Panc1 (cell line): ENCODE measurements around the gene RBMX. TPM values are rescaled to one million over a fixed set of nuclear protein-coding genes. Genes with fewer than 3 reads are reported as not detected.
"Not testable (repeated sequence)": the region's sequence is repeated elsewhere in the genome, so short reads cannot be mapped to it uniquely, and the experiment has no call there.

ENCODE experiments used
- ATAC-seq: fragments of 200-7000 bp; cut with Tn5 transposase; 2 replicates; pipeline ENCODE4 v1.9.1; 2020; ENCODE audit warnings: mild to moderate bottlenecking, moderate library complexity
- BruUV-seq: library from RNA; stranded (reverse); fragments of 400-500 nt; replicated peaks from 2 replicates; lab custom pipeline; 2021; lab: Mats Ljungman, UMichigan
- CTCF ChIA-PET: fragments of 300-600 bp; sonication (Branson Sonifier 250); formaldehyde crosslinking; loops from one replicate; lab custom pipeline; 2022; ENCODE audit warnings: antibody characterized with exemption; lab: Charles Lee
- POLR2A ChIA-PET: fragments of 300-600 bp; sonication (Branson Sonifier 250); formaldehyde crosslinking; loops from one replicate; lab custom pipeline; 2022; ENCODE audit warnings: antibody characterized with exemption; lab: Charles Lee
- DNase-seq: peaks from one replicate; pipeline ENCODE4 v3.0.0-alpha.2; 2010; ENCODE audit warnings: low read depth, low spot score
- H3K27ac ChIP-seq: 2 replicates; pipeline ENCODE4 v1.5.1; 2011; ENCODE audit warnings: mild to moderate bottlenecking, low read length, inconsistent platforms
- H3K27me3 ChIP-seq: fragments of 200-500 bp; sonication (Bioruptor generic); 2 replicates; pipeline ENCODE4 v1.6.0; 2014; ENCODE audit warnings: low read length, inconsistent platforms; ENCODE audit not compliant: control insufficient read depth, insufficient read depth
- H3K36me3 ChIP-seq: fragments of 200-500 bp; sonication (Bioruptor generic); 2 replicates; pipeline ENCODE4 v1.5.1; 2014; ENCODE audit warnings: inconsistent platforms, mild to moderate bottlenecking, low read length, moderate library complexity; ENCODE audit not compliant: control insufficient read depth, insufficient read depth
- H3K4me1 ChIP-seq: 2 replicates; pipeline ENCODE4 v1.5.1; 2011; ENCODE audit warnings: inconsistent platforms, mild to moderate bottlenecking, low read length, moderate library complexity; ENCODE audit not compliant: control insufficient read depth, insufficient read depth
- H3K4me3 ChIP-seq, 2 experiments: 2 replicates each; pipeline ENCODE4 v1.5.1; 2011 to 2012; ENCODE audit warnings: low read depth in 2 of 2, low read length in 2 of 2, mild to moderate bottlenecking in 2 of 2, inconsistent platforms in 1 of 2, moderate library complexity in 1 of 2
- H3K9me3 ChIP-seq: fragments of 200-500 bp; sonication (Bioruptor generic); 2 replicates; pipeline ENCODE4 v1.5.1; 2014; ENCODE audit warnings: low read depth, mild to moderate bottlenecking, inconsistent platforms, low read length, moderate library complexity; ENCODE audit not compliant: control insufficient read depth, insufficient read depth
- POLR2AphosphoS5 ChIP-seq: IDR thresholded peaks from 2 replicates; pipeline ENCODE4 v1.6.1; 2012; ENCODE audit warnings: mild to moderate bottlenecking, low read depth, low read length, moderate library complexity
- SIN3A ChIP-seq: IDR thresholded peaks from 2 replicates; pipeline ENCODE4 v1.6.1; 2012; ENCODE audit warnings: low read depth, mild to moderate bottlenecking, low read length, moderate library complexity, borderline replicate concordance; ENCODE audit not compliant: insufficient read depth
- TCF7L2 ChIP-seq: IDR thresholded peaks from 2 replicates; pipeline ENCODE4 v1.6.1; 2011; ENCODE audit warnings: mild to moderate bottlenecking, low read depth, low read length, inconsistent platforms
- in situ Hi-C: cut with HindIII; loops from 2 replicates; pipeline ENCODE4 v1.10.0; 2016; ENCODE audit warnings: low sequenced_read_pairs, low pct_unique_long_range_greater_than_20kb
- intact Hi-C: fragments of 100-400 bp; cut with micrococcal nuclease; formaldehyde crosslinking; loops from one replicate; pipeline ENCODE4 v1.10.0; 2022; ENCODE audit not compliant: unreplicated experiment
- total RNA-seq: library from RNA; stranded (reverse); gene quantifications from one replicate; pipeline ENCODE4 v1.2.1, GENCODE V29; 2021; ENCODE audit not compliant: unreplicated experiment
- TF ChIP-seq, protein P1 (sequence below): fragments of 450-650 bp; IDR thresholded peaks from 2 replicates; pipeline ENCODE4 v1.5.1; 2017; ENCODE audit warnings: mild to moderate bottlenecking
- TF ChIP-seq, protein P2 (sequence below), 2 experiments: IDR thresholded peaks; 2 replicates each; pipeline ENCODE4 v1.6.1; 2011 to 2012; ENCODE audit warnings: low read depth in 2 of 2, control low read depth in 1 of 2, low read length in 1 of 2, mild to moderate bottlenecking in 1 of 2, moderate library complexity in 1 of 2; ENCODE audit not compliant: insufficient read depth in 1 of 2

The RBMX gene
- total RNA-seq, 1 experiment from 2014 or later, result 239 TPM

DNA sequence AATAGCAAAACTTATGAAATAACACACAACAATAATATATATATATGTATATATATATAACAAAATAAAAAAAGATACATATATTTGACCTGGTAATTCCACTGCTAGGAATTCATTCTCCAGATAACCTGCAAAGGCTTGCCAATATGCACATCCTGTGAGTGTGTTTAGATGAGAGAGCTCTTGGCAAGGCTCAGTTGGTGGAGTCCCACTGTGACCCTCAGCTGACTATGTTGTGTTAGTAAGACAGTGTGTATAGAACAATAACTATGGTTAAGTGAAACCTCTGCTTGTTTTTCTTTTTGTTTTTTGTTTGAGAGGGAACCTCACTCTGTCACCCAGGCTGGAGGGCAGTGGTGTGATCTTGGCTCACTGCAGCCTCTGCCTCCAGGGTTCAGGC, 39.5 kb upstream of the RBMX start:
- no TSS peak for BruUV-seq
- H3K4me1 ChIP-seq, result no peaks in the 10 kb centered on the region
- H3K4me3 ChIP-seq, result no peak overlapping the region
- in situ Hi-C loops (no loop called here), intact Hi-C loops (no loop called here)
- POLR2A ChIA-PET, result interaction anchor here (0.6 to 0.7 kb wide), 2 partner anchors 39 to 49 kb away, joined by 3 to 10 read pairs; no protein-coding TSS in a partner anchor
- no peak overlapping the region for H3K27ac ChIP-seq
- no peaks in the 10 kb centered on the region for H3K9me3 ChIP-seq
- no peaks in the 10 kb centered on the region for H3K36me3 ChIP-seq
- TF ChIP-seq, protein P1, sequence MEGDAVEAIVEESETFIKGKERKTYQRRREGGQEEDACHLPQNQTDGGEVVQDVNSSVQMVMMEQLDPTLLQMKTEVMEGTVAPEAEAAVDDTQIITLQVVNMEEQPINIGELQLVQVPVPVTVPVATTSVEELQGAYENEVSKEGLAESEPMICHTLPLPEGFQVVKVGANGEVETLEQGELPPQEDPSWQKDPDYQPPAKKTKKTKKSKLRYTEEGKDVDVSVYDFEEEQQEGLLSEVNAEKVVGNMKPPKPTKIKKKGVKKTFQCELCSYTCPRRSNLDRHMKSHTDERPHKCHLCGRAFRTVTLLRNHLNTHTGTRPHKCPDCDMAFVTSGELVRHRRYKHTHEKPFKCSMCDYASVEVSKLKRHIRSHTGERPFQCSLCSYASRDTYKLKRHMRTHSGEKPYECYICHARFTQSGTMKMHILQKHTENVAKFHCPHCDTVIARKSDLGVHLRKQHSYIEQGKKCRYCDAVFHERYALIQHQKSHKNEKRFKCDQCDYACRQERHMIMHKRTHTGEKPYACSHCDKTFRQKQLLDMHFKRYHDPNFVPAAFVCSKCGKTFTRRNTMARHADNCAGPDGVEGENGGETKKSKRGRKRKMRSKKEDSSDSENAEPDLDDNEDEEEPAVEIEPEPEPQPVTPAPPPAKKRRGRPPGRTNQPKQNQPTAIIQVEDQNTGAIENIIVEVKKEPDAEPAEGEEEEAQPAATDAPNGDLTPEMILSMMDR, result no peak
- ATAC-seq, result no peak
- no peaks in the 10 kb centered on the region for H3K27me3 ChIP-seq
- CTCF ChIA-PET, result no interaction called here
- no peak for DNase-seq

DNA sequence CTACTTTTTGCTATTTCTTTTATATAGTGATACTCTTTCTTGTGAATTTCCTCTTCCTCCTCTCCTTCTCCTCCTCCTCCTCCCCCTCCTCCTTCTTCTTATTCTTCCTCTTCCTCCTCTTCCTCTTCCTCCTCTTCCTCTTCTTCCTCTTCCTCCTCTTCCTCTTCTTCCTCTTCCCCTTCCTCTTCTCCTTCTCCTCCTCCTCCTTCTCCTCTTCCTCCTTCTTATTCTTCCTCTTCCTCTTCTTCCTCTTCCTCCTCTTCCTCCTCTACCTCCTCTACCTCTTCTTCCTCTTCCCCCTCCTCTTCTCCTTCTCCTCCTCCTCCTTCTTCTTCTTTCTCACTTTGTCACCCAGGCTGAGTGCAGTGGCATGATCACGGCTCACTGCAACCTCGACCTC, 36.3 kb upstream of the RBMX start:
- in situ Hi-C loops, result no loop called here
- no peak for TF ChIP-seq POLR2AphosphoS5
- TF ChIP-seq, protein P2, sequence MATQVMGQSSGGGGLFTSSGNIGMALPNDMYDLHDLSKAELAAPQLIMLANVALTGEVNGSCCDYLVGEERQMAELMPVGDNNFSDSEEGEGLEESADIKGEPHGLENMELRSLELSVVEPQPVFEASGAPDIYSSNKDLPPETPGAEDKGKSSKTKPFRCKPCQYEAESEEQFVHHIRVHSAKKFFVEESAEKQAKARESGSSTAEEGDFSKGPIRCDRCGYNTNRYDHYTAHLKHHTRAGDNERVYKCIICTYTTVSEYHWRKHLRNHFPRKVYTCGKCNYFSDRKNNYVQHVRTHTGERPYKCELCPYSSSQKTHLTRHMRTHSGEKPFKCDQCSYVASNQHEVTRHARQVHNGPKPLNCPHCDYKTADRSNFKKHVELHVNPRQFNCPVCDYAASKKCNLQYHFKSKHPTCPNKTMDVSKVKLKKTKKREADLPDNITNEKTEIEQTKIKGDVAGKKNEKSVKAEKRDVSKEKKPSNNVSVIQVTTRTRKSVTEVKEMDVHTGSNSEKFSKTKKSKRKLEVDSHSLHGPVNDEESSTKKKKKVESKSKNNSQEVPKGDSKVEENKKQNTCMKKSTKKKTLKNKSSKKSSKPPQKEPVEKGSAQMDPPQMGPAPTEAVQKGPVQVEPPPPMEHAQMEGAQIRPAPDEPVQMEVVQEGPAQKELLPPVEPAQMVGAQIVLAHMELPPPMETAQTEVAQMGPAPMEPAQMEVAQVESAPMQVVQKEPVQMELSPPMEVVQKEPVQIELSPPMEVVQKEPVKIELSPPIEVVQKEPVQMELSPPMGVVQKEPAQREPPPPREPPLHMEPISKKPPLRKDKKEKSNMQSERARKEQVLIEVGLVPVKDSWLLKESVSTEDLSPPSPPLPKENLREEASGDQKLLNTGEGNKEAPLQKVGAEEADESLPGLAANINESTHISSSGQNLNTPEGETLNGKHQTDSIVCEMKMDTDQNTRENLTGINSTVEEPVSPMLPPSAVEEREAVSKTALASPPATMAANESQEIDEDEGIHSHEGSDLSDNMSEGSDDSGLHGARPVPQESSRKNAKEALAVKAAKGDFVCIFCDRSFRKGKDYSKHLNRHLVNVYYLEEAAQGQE (IDR thresholded peaks at IDR 0.05; ENCODE audit: insufficient read depth in 1 of 2, low read depth in 2 of 2, low read length in 1 of 2), result no peak
- no peak for TF ChIP-seq TCF7L2
- no peak for TF ChIP-seq SIN3A
- TF ChIP-seq, protein P1, result no peak
- CTCF ChIA-PET, result interaction anchor here (0.6 kb wide), 1 partner anchor 151 kb away, joined by 5 read pairs; no protein-coding TSS in a partner anchor
- ATAC-seq, result no peak
- Histone ChIP-seq H3K27me3 (no peaks in the 10 kb centered on the region), H3K36me3 (no peaks in the 10 kb centered on the region), H3K27ac (no peak overlapping the region), H3K9me3 (no peaks in the 10 kb centered on the region), H3K4me1 (no peaks in the 10 kb centered on the region), H3K4me3 (no peak overlapping the region)
- intact Hi-C loops, result no loop called here
- no peak for DNase-seq
- no TSS peak for BruUV-seq
- POLR2A ChIA-PET, result interaction anchor here (0.9 kb wide), 1 partner anchor 36 kb away, joined by 11 read pairs; the partner anchor contains the start of gene RBMX

DNA sequence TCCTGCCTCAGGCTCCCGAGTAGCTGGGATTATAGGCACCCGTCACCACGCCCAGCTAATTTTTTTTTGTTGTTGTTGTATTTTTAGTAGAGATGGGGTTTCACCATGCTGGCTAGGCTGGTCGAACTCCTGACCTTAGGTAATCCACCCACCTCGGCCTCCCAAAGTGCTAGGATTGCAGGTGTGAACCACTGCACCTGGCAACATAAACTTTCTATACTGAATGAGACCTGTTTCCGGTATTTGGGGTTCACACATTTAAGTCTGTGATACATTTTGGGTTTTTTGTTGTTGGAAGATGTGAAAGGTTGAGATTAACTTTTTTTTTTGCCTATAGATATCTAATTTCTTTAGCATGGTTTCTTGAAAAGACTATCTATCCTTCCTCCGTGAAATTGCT, 31.1 kb upstream of the RBMX start:
- POLR2A ChIA-PET, result interaction anchor here (0.7 kb wide), 1 partner anchor 19 kb away, joined by 3 read pairs; no protein-coding TSS in a partner anchor
- CTCF ChIA-PET, H3K4me1 ChIP-seq, H3K4me3 ChIP-seq, H3K9me3 ChIP-seq, intact Hi-C loops, in situ Hi-C loops, BruUV-seq, H3K36me3 ChIP-seq, DNase-seq, H3K27me3 ChIP-seq, H3K27ac ChIP-seq, ATAC-seq: not testable (repeated sequence)
